ENCODE data around the gene ST6GAL1. TPM values are rescaled to one million over a fixed set of nuclear protein-coding genes. Genes with fewer than 3 reads are reported as not detected.

The ST6GAL1 gene
- polyA plus RNA-seq, 1 donor = 126 TPM

- Histone ChIP-seq H3K27ac (ENCODE audit: low read length) (no peak overlapping the region), H3K4me1 (ENCODE audit: control insufficient read depth, insufficient read depth, low read length) (peaks cover 7% of the 10 kb centered on the region), H3K4me3 (ENCODE audit: low read length) (no peak overlapping the region)
Observed at GRCh38 chr3:187031934-187032333, 101.6 kb downstream of the ST6GAL1 start.

DNA sequence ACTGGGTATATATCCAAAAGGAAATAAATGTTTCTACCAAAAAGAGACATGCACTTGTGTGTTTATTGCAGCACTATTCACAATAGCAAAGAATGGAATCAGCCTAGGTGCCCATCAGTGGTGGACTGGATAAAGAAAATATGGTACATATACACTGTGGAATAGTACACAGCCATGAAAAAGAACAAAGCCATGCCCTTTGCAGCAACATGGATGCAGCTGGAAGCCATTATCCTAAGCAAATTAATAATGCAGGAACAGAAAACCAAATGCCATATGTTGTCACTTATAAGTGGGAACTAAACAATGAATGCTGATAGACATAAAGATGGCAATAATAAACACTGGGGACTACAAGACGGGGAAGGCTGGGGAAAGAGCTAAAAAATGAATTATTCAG lies 106.1 kb downstream of the ST6GAL1 start:
- H3K27me3 ChIP-seq (ENCODE audit: control insufficient read depth, insufficient read depth, low read length) = no peaks in the 10 kb centered on the region
- H3K36me3 ChIP-seq (ENCODE audit: control insufficient read depth, insufficient read depth, low read length) = no peaks in the 10 kb centered on the region
- H3K27ac ChIP-seq (ENCODE audit: low read length) = no peak overlapping the region
- peaks cover 15% of the 10 kb centered on the region for H3K4me1 ChIP-seq (ENCODE audit: control insufficient read depth, insufficient read depth, low read length)
- no peak overlapping the region for H3K4me3 ChIP-seq (ENCODE audit: low read length)
- no CpG with 5 or more reads among the region's 1 CpG for WGBS (ENCODE audit: insufficient coverage, low lambda C conversion rate)
- no peaks in the 10 kb centered on the region for H3K9me3 ChIP-seq (ENCODE audit: control insufficient read depth, low read depth, low read length)
- no peak for DNase-seq

More at GRCh38 chr3:187031934-187032333, 101.6 kb downstream of the ST6GAL1 start:
- Histone ChIP-seq H3K9me3 (ENCODE audit: control insufficient read depth, low read depth, low read length) (no peaks in the 10 kb centered on the region), H3K27me3 (ENCODE audit: control insufficient read depth, insufficient read depth, low read length) (no peaks in the 10 kb centered on the region), H3K36me3 (ENCODE audit: control insufficient read depth, insufficient read depth, low read length) (no peaks in the 10 kb centered on the region)
- no peak for DNase-seq

DNA sequence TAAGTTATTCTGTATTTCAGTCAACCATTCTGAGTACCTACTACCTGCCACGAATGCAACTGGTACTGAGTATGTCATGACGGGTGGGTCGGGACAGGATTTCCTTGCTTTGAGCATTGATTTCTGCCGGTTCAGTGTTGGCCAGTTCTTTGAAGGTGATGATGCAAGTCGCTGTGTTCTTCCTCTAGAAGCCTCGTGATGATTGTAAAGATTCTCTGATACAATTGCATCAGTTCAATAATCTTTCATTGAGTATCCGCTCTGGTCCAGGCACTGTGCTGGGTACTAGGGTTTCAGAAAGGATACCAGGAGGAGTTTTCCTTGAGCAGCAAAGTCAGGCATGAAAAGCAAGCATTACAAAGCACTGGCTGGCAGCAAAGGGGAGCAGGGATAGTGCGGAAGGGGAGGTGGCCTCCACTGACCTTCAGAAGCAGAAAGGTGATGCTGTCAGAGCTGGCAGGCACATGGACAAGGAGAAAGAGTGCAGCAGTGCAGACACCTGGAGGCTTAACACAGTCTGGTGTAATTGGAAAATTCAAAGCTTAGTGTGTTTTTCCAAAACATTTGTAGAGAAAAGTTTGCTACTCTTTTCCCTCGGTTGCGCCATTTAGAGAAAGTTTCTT lies 108.9 kb downstream of the ST6GAL1 start:
- peak in 1 of 2 donors; percentile 78 for DNase-seq
- no peaks in the 10 kb centered on the region for H3K27me3 ChIP-seq (ENCODE audit: control insufficient read depth, insufficient read depth, low read length)
- peaks cover 12% of the 10 kb centered on the region for H3K36me3 ChIP-seq (ENCODE audit: control insufficient read depth, insufficient read depth, low read length)
- no peaks in the 10 kb centered on the region for H3K9me3 ChIP-seq (ENCODE audit: control insufficient read depth, low read depth, low read length)
- peaks cover 40% of the 10 kb centered on the region for H3K4me1 ChIP-seq (ENCODE audit: control insufficient read depth, insufficient read depth, low read length)
- peak overlapping the region; percentile 42 for H3K4me3 ChIP-seq (ENCODE audit: low read length)
- peak overlapping the region; percentile 94 for H3K27ac ChIP-seq (ENCODE audit: low read length)
- no CpG with 5 or more reads among the region's 10 CpGs for whole genome bisulfite sequencing (ENCODE audit: insufficient coverage, low lambda C conversion rate)

DNA sequence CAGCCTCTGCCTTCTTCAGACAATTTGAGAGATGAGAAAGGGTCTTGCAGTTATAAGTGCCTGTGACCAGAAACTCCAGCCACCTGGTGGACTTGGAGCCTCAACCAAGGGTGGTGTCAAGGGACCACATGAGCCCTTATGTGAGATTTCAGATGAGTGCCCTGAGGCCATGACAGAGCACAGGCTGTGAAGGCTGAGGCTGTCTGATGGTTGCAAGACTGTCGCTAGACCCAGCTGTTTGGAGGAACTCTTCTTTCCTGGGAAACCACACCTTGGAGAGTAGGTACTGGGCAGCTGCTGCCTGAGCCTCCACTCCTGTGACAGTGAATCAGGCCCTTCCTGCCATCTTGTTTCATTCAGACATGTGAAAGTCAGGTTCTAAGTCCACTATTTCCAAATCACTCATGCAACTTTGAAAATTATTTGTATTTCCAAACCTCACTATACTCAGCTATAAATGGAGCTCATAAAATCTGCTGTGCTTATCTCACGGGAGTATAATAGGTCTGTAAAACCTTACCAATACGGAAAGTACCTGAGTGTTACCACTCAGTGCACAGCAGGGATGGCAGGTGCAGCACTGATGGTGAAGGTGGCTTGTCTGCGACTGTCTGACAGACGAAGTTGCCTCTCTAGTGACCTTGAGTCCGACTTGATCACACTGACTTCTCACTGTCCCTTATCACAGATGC lies 109.5 kb downstream of the ST6GAL1 start:
- no peaks in the 10 kb centered on the region for H3K27me3 ChIP-seq (ENCODE audit: control insufficient read depth, insufficient read depth, low read length)
- H3K4me3 ChIP-seq (ENCODE audit: low read length) = peak overlapping the region; percentile 42
- H3K9me3 ChIP-seq (ENCODE audit: control insufficient read depth, low read depth, low read length) = no peaks in the 10 kb centered on the region
- peaks cover 12% of the 10 kb centered on the region for H3K36me3 ChIP-seq (ENCODE audit: control insufficient read depth, insufficient read depth, low read length)
- DNase-seq = peak; percentile 78 to 96
- no CpG with 5 or more reads among the region's 6 CpGs for WGBS (ENCODE audit: insufficient coverage, low lambda C conversion rate)
- H3K4me1 ChIP-seq (ENCODE audit: control insufficient read depth, insufficient read depth, low read length) = peaks cover 46% of the 10 kb centered on the region
- peak overlapping the region; percentile 94 for H3K27ac ChIP-seq (ENCODE audit: low read length)

- Histone ChIP-seq H3K4me3 (ENCODE audit: low read length) (peak overlapping the region; percentile 6), H3K9me3 (ENCODE audit: control insufficient read depth, low read depth, low read length) (no peaks in the 10 kb centered on the region), H3K27me3 (ENCODE audit: control insufficient read depth, insufficient read depth, low read length) (no peaks in the 10 kb centered on the region), H3K36me3 (ENCODE audit: control insufficient read depth, insufficient read depth, low read length) (peaks cover 14% of the 10 kb centered on the region), H3K4me1 (ENCODE audit: control insufficient read depth, insufficient read depth, low read length) (peaks cover 53% of the 10 kb centered on the region), H3K27ac (ENCODE audit: low read length) (peak overlapping the region; percentile 94)
- DNase-seq = peak in 1 of 2 donors; percentile 71
- 100% methylated on average over 1 of the region's 5 CpGs for WGBS (ENCODE audit: insufficient coverage, low lambda C conversion rate)
Observed at GRCh38 chr3:187040516-187041361, 110.4 kb downstream of the ST6GAL1 start.

- Histone ChIP-seq H3K27me3 (ENCODE audit: control insufficient read depth, insufficient read depth, low read length) (no peaks in the 10 kb centered on the region), H3K9me3 (ENCODE audit: control insufficient read depth, low read depth, low read length) (no peaks in the 10 kb centered on the region), H3K4me1 (ENCODE audit: control insufficient read depth, insufficient read depth, low read length) (peaks cover 53% of the 10 kb centered on the region), H3K27ac (ENCODE audit: low read length) (peak overlapping the region; percentile 94), H3K36me3 (ENCODE audit: control insufficient read depth, insufficient read depth, low read length) (peaks cover 15% of the 10 kb centered on the region), H3K4me3 (ENCODE audit: low read length) (no peak overlapping the region)
- 13% methylated on average over 1 of the region's 8 CpGs for WGBS (ENCODE audit: insufficient coverage, low lambda C conversion rate)
- DNase-seq = peak in 1 of 2 donors; percentile 75
Observed at GRCh38 chr3:187041362-187042307, 111.3 kb downstream of the ST6GAL1 start.

- Histone ChIP-seq H3K27me3 (ENCODE audit: control insufficient read depth, insufficient read depth, low read length) (no peaks in the 10 kb centered on the region), H3K27ac (ENCODE audit: low read length) (peak overlapping the region; percentile 94), H3K4me3 (ENCODE audit: low read length) (no peak overlapping the region), H3K4me1 (ENCODE audit: control insufficient read depth, insufficient read depth, low read length) (peaks cover 53% of the 10 kb centered on the region), H3K9me3 (ENCODE audit: control insufficient read depth, low read depth, low read length) (no peaks in the 10 kb centered on the region), H3K36me3 (ENCODE audit: control insufficient read depth, insufficient read depth, low read length) (peaks cover 15% of the 10 kb centered on the region)
- no peak for DNase-seq
- 92% methylated on average over 2 of the region's 5 CpGs for WGBS (ENCODE audit: insufficient coverage, low lambda C conversion rate)
Observed at GRCh38 chr3:187042346-187042745, 112.0 kb downstream of the ST6GAL1 start.

- Histone ChIP-seq H3K4me3 (ENCODE audit: low read length) (no peak overlapping the region), H3K27me3 (ENCODE audit: control insufficient read depth, insufficient read depth, low read length) (no peaks in the 10 kb centered on the region), H3K9me3 (ENCODE audit: control insufficient read depth, low read depth, low read length) (no peaks in the 10 kb centered on the region), H3K4me1 (ENCODE audit: control insufficient read depth, insufficient read depth, low read length) (peaks cover 53% of the 10 kb centered on the region), H3K27ac (ENCODE audit: low read length) (peak overlapping the region; percentile 94), H3K36me3 (ENCODE audit: control insufficient read depth, insufficient read depth, low read length) (peaks cover 15% of the 10 kb centered on the region)
- no CpG with 5 or more reads among the region's 8 CpGs for WGBS (ENCODE audit: insufficient coverage, low lambda C conversion rate)
- no peak for DNase-seq
Observed at GRCh38 chr3:187042874-187043458, 112.6 kb downstream of the ST6GAL1 start.

DNA sequence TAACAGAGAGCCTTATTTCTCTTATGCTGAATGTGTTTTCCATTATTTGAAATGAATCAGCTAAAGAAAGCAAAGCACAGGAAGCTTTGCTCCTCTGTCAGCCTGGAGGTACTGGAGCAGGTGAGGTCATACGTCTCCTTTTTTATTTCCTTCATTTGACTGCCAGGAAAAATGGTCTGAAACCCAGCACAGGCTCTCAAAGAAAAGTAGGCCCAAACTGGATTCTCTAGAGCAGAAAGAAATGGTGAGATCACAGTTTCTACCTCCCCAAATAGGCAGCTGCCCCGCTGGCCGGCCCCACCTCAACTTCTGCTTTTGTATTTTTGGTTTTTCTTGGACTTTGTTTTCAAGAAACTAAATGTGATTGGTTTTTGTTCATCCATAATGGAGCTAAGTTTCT lies 113.9 kb downstream of the ST6GAL1 start:
- Histone ChIP-seq H3K4me3 (ENCODE audit: low read length) (no peak overlapping the region), H3K9me3 (ENCODE audit: control insufficient read depth, low read depth, low read length) (no peaks in the 10 kb centered on the region), H3K4me1 (ENCODE audit: control insufficient read depth, insufficient read depth, low read length) (peaks cover 56% of the 10 kb centered on the region), H3K36me3 (ENCODE audit: control insufficient read depth, insufficient read depth, low read length) (peaks cover 20% of the 10 kb centered on the region), H3K27me3 (ENCODE audit: control insufficient read depth, insufficient read depth, low read length) (no peaks in the 10 kb centered on the region), H3K27ac (ENCODE audit: low read length) (peak overlapping the region; percentile 21)
- DNase-seq = peak in 1 of 2 donors; percentile 41
- WGBS (ENCODE audit: insufficient coverage, low lambda C conversion rate) = 83% methylated on average over 1 of the region's 3 CpGs
